K562 (cell line): ENCODE measurements around the gene PPP1R14B. TPM values are rescaled to one million over a fixed set of nuclear protein-coding genes. Genes with fewer than 3 reads are reported as not detected.
A peak's percentile ranks its signal among the peaks of the same experiment; 100 is the strongest.

Source experiments
- ATAC-seq: fragments of 200-7000 bp; cut with Tn5 transposase; 3 replicates; pipeline ENCODE4 v1.9.1; 2020; ENCODE audit warnings: moderate library complexity
- BruUV-seq: library from RNA; stranded (reverse); fragments of 400-500 nt; replicated peaks from 2 replicates; lab custom pipeline; 2021; lab: Mats Ljungman, UMichigan
- CTCF ChIA-PET: fragments of 300-600 bp; formaldehyde crosslinking; extraction: SDS; loops from one replicate; lab custom pipeline; 2021; ENCODE audit warnings: low intra/inter-chr PET ratio; lab: Yijun Ruan, JAX
- POLR2A ChIA-PET: fragments of 300-600, 350-650 bp; sonication (Branson Sonifier 250); formaldehyde crosslinking; extraction: SDS; loops from one replicate; lab custom pipeline; 2021; ENCODE audit warnings: antibody characterized with exemption, inconsistent platforms; lab: Yijun Ruan, JAX
- DNase-seq, 4 experiments: peaks; one replicate each; pipeline versions ENCODE4 v3.0.0 to v3.0.0-alpha.2; 2011 to 2018; ENCODE audit warnings: low spot score in 3 of 4, mixed read lengths in 3 of 4; ENCODE audit errors: extremely low read depth in 1 of 4
- FAIRE-seq: peaks from 2 replicates; lab custom pipeline; 2011; peaks lifted over from hg19 to GRCh38; lab: Jason Lieb, UNC
- H2AFZ ChIP-seq: 2 replicates; pipeline ENCODE4 v1.6.0; 2011; ENCODE audit warnings: low read depth, low read length, control low read depth, inconsistent platforms
- H3K27ac ChIP-seq: fragments of 200-600 bp; 3 replicates; pipeline ENCODE4 v1.8.0; 2011; ENCODE audit warnings: low read depth, mild to moderate bottlenecking, control low read depth, inconsistent platforms, low read length, moderate library complexity, mixed read lengths; ENCODE audit errors: extremely low read depth
- H3K27me3 ChIP-seq, 2 experiments: fragments of 300-600 bp in 1 of 2; 2 replicates in 1 of 2; 3 replicates in 1 of 2; pipeline versions ENCODE4 v1.6.0 to v1.8.0; 2011; ENCODE audit warnings: inconsistent platforms in 2 of 2, low read length in 2 of 2, mild to moderate bottlenecking in 1 of 2, mixed read lengths in 1 of 2, moderate library complexity in 1 of 2; ENCODE audit not compliant: control insufficient read depth in 2 of 2, insufficient read depth in 2 of 2
- H3K36me3 ChIP-seq: fragments of 300-600 bp; 3 replicates; pipeline ENCODE4 v1.8.0; 2011; ENCODE audit warnings: mild to moderate bottlenecking, low read length, inconsistent platforms; ENCODE audit not compliant: control insufficient read depth, insufficient read depth
- H3K4me1 ChIP-seq, 2 experiments: fragments of 200-600 bp in 1 of 2; replicated peaks in 1 of 2; 2 replicates in 1 of 2; 3 replicates in 1 of 2; pipeline versions ENCODE4 v1.5.1 to v1.8.0; 2011; ENCODE audit warnings: inconsistent platforms in 2 of 2, low read length in 2 of 2, mild to moderate bottlenecking in 1 of 2, mixed read lengths in 1 of 2, moderate library complexity in 1 of 2; ENCODE audit not compliant: control insufficient read depth in 2 of 2, insufficient read depth in 2 of 2
- H3K4me2 ChIP-seq: 2 replicates; pipeline ENCODE4 v1.6.1; 2011; ENCODE audit warnings: low read length, control low read depth, inconsistent platforms, mixed read lengths; ENCODE audit not compliant: insufficient read depth
- H3K4me3 ChIP-seq: fragments of 200-600 bp; sonication (generic), shearing (Covaris generic); 2 replicates; pipeline ENCODE4 v1.5.1; 2016; ENCODE audit warnings: control low read depth, inconsistent platforms
- H3K79me2 ChIP-seq: fragments of 200-600 bp; 3 replicates; pipeline ENCODE4 v1.8.0; 2011; ENCODE audit warnings: low read length, inconsistent platforms; ENCODE audit not compliant: control insufficient read depth, insufficient read depth
- H3K9ac ChIP-seq, 2 experiments: 2 replicates each; pipeline versions ENCODE4 v1.6.0 to v1.6.1; 2011; ENCODE audit warnings: low read depth in 2 of 2, low read length in 2 of 2, control low read depth in 1 of 2, inconsistent platforms in 1 of 2, mild to moderate bottlenecking in 1 of 2, mixed read lengths in 1 of 2; ENCODE audit not compliant: insufficient read depth in 1 of 2
- H3K9me1 ChIP-seq: one replicate; pipeline ENCODE4 v1.6.0; 2011; ENCODE audit warnings: inconsistent platforms, mild to moderate bottlenecking, low read length, moderate library complexity; ENCODE audit not compliant: control insufficient read depth, insufficient read depth
- H3K9me3 ChIP-seq: replicated peaks from 2 replicates; pipeline ENCODE4 v1.5.1; 2011; ENCODE audit warnings: low read depth, low read length, inconsistent platforms; ENCODE audit not compliant: control insufficient read depth, insufficient read depth
- H4K20me1 ChIP-seq: replicated peaks from 2 replicates; pipeline ENCODE4 v1.6.1; 2011; ENCODE audit warnings: low read length, inconsistent platforms, mixed read lengths; ENCODE audit not compliant: control insufficient read depth, insufficient read depth
- EGR1 ChIP-seq: fragments of 450-650 bp; conservative IDR thresholded peaks from 2 replicates; pipeline ENCODE4 v1.6.1; 2017; ENCODE audit warnings: mild to moderate bottlenecking
- HNRNPL ChIP-seq: fragments of 200-400 bp; formaldehyde crosslinking; IDR thresholded peaks from 2 replicates; pipeline ENCODE4 v1.6.1; 2017; ENCODE audit warnings: low read depth, mild to moderate bottlenecking, low read length
- NFIC ChIP-seq: fragments of 450-650 bp; IDR thresholded peaks from 2 replicates; pipeline ENCODE4 v1.6.1; 2017; ENCODE audit warnings: mild to moderate bottlenecking, inconsistent platforms
- NR1H2 ChIP-seq: sonication (generic); formaldehyde crosslinking; IDR thresholded peaks from 2 replicates; pipeline ENCODE4 v1.4.0; 2020; ENCODE audit warnings: mild to moderate bottlenecking, missing genetic modification reagents
- ZBTB7A ChIP-seq: IDR thresholded peaks from 2 replicates; pipeline ENCODE4 v1.6.1; 2011; ENCODE audit warnings: low read depth, mild to moderate bottlenecking, low read length, moderate library complexity, borderline replicate concordance; ENCODE audit not compliant: control insufficient read depth
- ZNF282 ChIP-seq: sonication (generic); formaldehyde crosslinking; IDR thresholded peaks from 2 replicates; pipeline ENCODE4 v1.8.1; 2023; ENCODE audit warnings: missing genetic modification reagents
- whole genome bisulfite sequencing: fragments of 100-300 bp; shearing (Covaris generic); methylation state at CpG from one replicate; pipeline ENCODE4 v1.1.6; 2016; ENCODE audit warnings: low coverage, mixed read lengths; ENCODE audit not compliant: insufficient coverage; ENCODE audit errors: missing lambda C conversion rate; 5-methylcytosine and 5-hydroxymethylcytosine counted together
- in situ Hi-C: fragments of 300-500 bp; cut with MboI; formaldehyde crosslinking; loops from 4 replicates; pipeline ENCODE4 v1.15.0; 2018; ENCODE audit warnings: inconsistent platforms, mixed read lengths
- intact Hi-C: fragments of 100-400 bp; cut with micrococcal nuclease; formaldehyde crosslinking; loops from 2 replicates; pipeline ENCODE4 v1.14.2; 2022
- polyA plus RNA-seq, 8 experiments: library from polyadenylated mRNA; depleted of rRNA in 4 of 8; stranded (reverse) in 5 of 8; unstranded in 3 of 8; fragments of >200 nt; fragmentation: Nextera tagmentation in 2 of 8; fragmentation: Illumina TruSeq in 1 of 8; extraction: Ambion mirVana in 2 of 8; extraction: Trizol in 1 of 8; gene quantifications; 2 replicates each; pipeline versions ENCODE4 v1.2.1 to v1.2.3, GENCODE V29; 2011 to 2014; ENCODE audit warnings: inconsistent platforms in 1 of 8, missing spikeins in 1 of 8
- total RNA-seq, 7 experiments: library from RNA; depleted of rRNA in 6 of 7; stranded (reverse); fragments of >200 nt in 6 of 7; fragmentation: Illumina TruSeq in 2 of 7; extraction: Trizol in 2 of 7; gene quantifications; 2 replicates each; pipeline versions ENCODE4 v1.2.1 to v1.2.3, GENCODE V29; 2011 to 2021; ENCODE audit warnings: low replicate concordance in 1 of 7

Gene PPP1R14B
- total and polyA plus RNA-seq, 9 of the 15 experiments (the other 6 are each of a cell fraction or from before 2014, with no cell fraction given): 7.7 to 566 (median 212) TPM

- H2AFZ ChIP-seq: no peak overlapping the region
- peaks cover 40 to 57% of the 10 kb centered on the region in 2 experiments; a peak in 4 of 5 replicates for H3K27me3 ChIP-seq
- 18% methylated on average over 23 of the region's 42 CpGs for WGBS
- no TSS peak for BruUV-seq
- DNase-seq (no peak), ATAC-seq (no peak; the same call in 2 of the 3 replicates), FAIRE-seq (no peak)
- no peaks in the 10 kb centered on the region for H3K9me3 ChIP-seq
- POLR2A ChIA-PET: interaction anchor here (0.6 kb wide), 1 partner anchor 143 kb away, joined by 4 read pairs; no protein-coding TSS in a partner anchor
- no peaks in the 10 kb centered on the region for H3K79me2 ChIP-seq
- no peak overlapping the region for H3K4me2 ChIP-seq
- peaks cover 0 to 42% of the 10 kb centered on the region in 2 experiments; a peak in 2 of 5 replicates for H3K4me1 ChIP-seq
- H3K9ac ChIP-seq: peak overlapping the region in 1 of 2 experiments; percentile 26; a peak in 2 of 4 replicates
- no peaks in the 10 kb centered on the region for H3K36me3 ChIP-seq
- CTCF ChIA-PET: no interaction called here
- no peak overlapping the region for H3K27ac ChIP-seq
- in situ Hi-C loops (no loop called here), intact Hi-C loops (no loop called here)
- TF ChIP-seq EGR1 (0 out of 2 replicates have a peak, but pooled peaks have one; percentile 12), NFIC (no peak)
- H4K20me1 ChIP-seq: no peaks in the 10 kb centered on the region; the same call in 1 of the 2 replicates
- no peaks in the 10 kb centered on the region for H3K9me1 ChIP-seq
- H3K4me3 ChIP-seq: no peak overlapping the region
Observed at GRCh38 chr11:64292460-64293254, 45.9 kb upstream of the PPP1R14B start.

GRCh38 chr11:64291752-64292459, 45.2 kb upstream of the PPP1R14B start:
- ChIA-PET POLR2A (interaction anchor here (0.6 kb wide), 1 partner anchor 142 kb away, joined by 4 read pairs; no protein-coding TSS in a partner anchor), CTCF (no interaction called here)
- no TSS peak for BruUV-seq
- Histone ChIP-seq H3K36me3 (no peaks in the 10 kb centered on the region), H4K20me1 (no peaks in the 10 kb centered on the region), H3K4me3 (no peak overlapping the region), H3K79me2 (no peaks in the 10 kb centered on the region)
- WGBS: 18% methylated on average over 36 of the region's 96 CpGs
- no peak for ATAC-seq
- FAIRE-seq: no peak
- TF ChIP-seq HNRNPL (0 out of 2 replicates have a peak, but pooled peaks have one; percentile 19), ZBTB7A (no peak), ZNF282 (CRISPR knock-in tag) (no peak), NR1H2 (no peak)
- TF ChIP-seq, all 486 proteins: peak for 1
- intact Hi-C loops (no loop called here), in situ Hi-C loops (no loop called here)
- H3K27me3 ChIP-seq: peaks cover 33 to 50% of the 10 kb centered on the region in 2 experiments; a peak in 4 of 5 replicates
- H2AFZ ChIP-seq: no peak overlapping the region
- no peak overlapping the region for H3K27ac ChIP-seq
- H3K4me1 ChIP-seq: peaks cover 0 to 40% of the 10 kb centered on the region in 2 experiments; a peak in 2 of 5 replicates
- no peaks in the 10 kb centered on the region for H3K9me1 ChIP-seq
- no peaks in the 10 kb centered on the region for H3K9me3 ChIP-seq
- H3K9ac ChIP-seq: peak overlapping the region in 1 of 2 experiments; percentile 26; a peak in 1 of 4 replicates
- no peak overlapping the region for H3K4me2 ChIP-seq
- DNase-seq: no peak
